HCT116 (cell line): ENCODE results near the gene TBX3.

Experiments
- EZH2 ChIP-seq: fragments of 200-600 bp; sonication (generic); IDR thresholded peaks from 2 replicates; pipeline ENCODE4 v1.6.1; 2017; ENCODE audit warnings: antibody characterized with exemption, mixed run types
- EZH2phosphoT487 ChIP-seq: fragments of 200-600 bp; IDR thresholded peaks from 2 replicates; pipeline ENCODE4 v1.6.1; 2018; ENCODE audit warnings: antibody characterized with exemption, borderline replicate concordance
- POLR2AphosphoS5 ChIP-seq: IDR thresholded peaks from 2 replicates; pipeline ENCODE4 v1.6.1; 2011; ENCODE audit warnings: mild to moderate bottlenecking, low read depth, low read length, moderate library complexity
- RAD21 ChIP-seq: IDR thresholded peaks from 2 replicates; pipeline ENCODE4 v1.6.1; 2012; ENCODE audit warnings: low read depth, mild to moderate bottlenecking
- SIN3A ChIP-seq: IDR thresholded peaks from 2 replicates; pipeline ENCODE4 v1.6.1; 2012; ENCODE audit warnings: low read depth
- ZFX ChIP-seq: fragments of 450-650 bp; IDR thresholded peaks from 2 replicates; pipeline ENCODE4 v1.6.1; 2017
- ZNF274 ChIP-seq: fragments of 200-500 bp; sonication (Bioruptor generic); IDR thresholded peaks from 2 replicates; pipeline ENCODE4 v1.6.1; 2014; ENCODE audit warnings: mild to moderate bottlenecking, low read depth, low read length, inconsistent platforms
- TF ChIP-seq, protein P1 (sequence below), 3 experiments: fragments of 200-600 bp in 1 of 3; sonication (generic) in 1 of 3; IDR thresholded peaks in 2 of 3; conservative IDR thresholded peaks in 1 of 3; 2 replicates each; pipeline ENCODE4 v1.5.1; 2012 to 2017; ENCODE audit warnings: low read depth in 2 of 3, low read length in 2 of 3, antibody characterized with exemption in 1 of 3, borderline replicate concordance in 1 of 3, control low read depth in 1 of 3, mild to moderate bottlenecking in 1 of 3, mixed read lengths in 1 of 3, mixed run types in 1 of 3, moderate library complexity in 1 of 3; ENCODE audit not compliant: insufficient read depth in 1 of 3
- TF ChIP-seq, protein P2 (sequence below): IDR thresholded peaks from 2 replicates; pipeline ENCODE4 v1.6.1; 2012; ENCODE audit warnings: low read depth
- TF ChIP-seq, protein P3 (sequence below): IDR thresholded peaks from 2 replicates; pipeline ENCODE4 v1.6.1; 2012

DNA sequence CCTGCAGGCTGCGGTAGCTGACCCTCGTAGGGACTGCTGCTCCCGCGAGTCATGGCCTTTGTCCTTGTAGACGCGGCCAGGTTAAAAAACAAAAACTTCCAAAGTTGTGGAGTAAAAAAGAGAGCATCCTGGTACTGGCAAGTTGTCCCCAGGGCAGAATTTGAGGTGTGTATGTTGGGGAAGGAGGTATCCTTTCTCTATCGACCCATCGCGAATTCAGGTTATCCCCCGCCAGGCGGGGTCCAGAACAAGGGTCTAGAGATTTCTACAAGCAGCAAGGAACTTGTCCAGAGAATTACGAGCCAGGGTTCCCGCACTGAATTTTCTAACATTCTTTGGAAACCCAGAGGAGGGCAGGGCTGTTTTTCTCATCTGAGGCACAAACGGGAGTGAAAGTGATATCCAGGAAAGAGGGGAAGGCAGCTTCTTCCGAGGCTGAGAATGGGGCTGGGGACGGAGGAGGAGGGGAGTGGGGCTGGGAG is 16.3 kb downstream of the TBX3 start:
- TF ChIP-seq, protein P1, sequence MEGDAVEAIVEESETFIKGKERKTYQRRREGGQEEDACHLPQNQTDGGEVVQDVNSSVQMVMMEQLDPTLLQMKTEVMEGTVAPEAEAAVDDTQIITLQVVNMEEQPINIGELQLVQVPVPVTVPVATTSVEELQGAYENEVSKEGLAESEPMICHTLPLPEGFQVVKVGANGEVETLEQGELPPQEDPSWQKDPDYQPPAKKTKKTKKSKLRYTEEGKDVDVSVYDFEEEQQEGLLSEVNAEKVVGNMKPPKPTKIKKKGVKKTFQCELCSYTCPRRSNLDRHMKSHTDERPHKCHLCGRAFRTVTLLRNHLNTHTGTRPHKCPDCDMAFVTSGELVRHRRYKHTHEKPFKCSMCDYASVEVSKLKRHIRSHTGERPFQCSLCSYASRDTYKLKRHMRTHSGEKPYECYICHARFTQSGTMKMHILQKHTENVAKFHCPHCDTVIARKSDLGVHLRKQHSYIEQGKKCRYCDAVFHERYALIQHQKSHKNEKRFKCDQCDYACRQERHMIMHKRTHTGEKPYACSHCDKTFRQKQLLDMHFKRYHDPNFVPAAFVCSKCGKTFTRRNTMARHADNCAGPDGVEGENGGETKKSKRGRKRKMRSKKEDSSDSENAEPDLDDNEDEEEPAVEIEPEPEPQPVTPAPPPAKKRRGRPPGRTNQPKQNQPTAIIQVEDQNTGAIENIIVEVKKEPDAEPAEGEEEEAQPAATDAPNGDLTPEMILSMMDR (IDR thresholded peaks at IDR 0.05 in 2 of 3, conservative IDR thresholded peaks at IDR 0.05 in 1 of 3; ENCODE audit: borderline replicate concordance in 1 of 3, insufficient read depth in 1 of 3, low read depth in 2 of 3, low read length in 2 of 3), result no peak
- TF ChIP-seq, protein P2, sequence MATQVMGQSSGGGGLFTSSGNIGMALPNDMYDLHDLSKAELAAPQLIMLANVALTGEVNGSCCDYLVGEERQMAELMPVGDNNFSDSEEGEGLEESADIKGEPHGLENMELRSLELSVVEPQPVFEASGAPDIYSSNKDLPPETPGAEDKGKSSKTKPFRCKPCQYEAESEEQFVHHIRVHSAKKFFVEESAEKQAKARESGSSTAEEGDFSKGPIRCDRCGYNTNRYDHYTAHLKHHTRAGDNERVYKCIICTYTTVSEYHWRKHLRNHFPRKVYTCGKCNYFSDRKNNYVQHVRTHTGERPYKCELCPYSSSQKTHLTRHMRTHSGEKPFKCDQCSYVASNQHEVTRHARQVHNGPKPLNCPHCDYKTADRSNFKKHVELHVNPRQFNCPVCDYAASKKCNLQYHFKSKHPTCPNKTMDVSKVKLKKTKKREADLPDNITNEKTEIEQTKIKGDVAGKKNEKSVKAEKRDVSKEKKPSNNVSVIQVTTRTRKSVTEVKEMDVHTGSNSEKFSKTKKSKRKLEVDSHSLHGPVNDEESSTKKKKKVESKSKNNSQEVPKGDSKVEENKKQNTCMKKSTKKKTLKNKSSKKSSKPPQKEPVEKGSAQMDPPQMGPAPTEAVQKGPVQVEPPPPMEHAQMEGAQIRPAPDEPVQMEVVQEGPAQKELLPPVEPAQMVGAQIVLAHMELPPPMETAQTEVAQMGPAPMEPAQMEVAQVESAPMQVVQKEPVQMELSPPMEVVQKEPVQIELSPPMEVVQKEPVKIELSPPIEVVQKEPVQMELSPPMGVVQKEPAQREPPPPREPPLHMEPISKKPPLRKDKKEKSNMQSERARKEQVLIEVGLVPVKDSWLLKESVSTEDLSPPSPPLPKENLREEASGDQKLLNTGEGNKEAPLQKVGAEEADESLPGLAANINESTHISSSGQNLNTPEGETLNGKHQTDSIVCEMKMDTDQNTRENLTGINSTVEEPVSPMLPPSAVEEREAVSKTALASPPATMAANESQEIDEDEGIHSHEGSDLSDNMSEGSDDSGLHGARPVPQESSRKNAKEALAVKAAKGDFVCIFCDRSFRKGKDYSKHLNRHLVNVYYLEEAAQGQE, result no peak
- TF ChIP-seq RAD21, result no peak
- TF ChIP-seq, protein P3, sequence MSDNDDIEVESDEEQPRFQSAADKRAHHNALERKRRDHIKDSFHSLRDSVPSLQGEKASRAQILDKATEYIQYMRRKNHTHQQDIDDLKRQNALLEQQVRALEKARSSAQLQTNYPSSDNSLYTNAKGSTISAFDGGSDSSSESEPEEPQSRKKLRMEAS, result no peak
- TF ChIP-seq SIN3A, result no peak
- no peak for TF ChIP-seq POLR2AphosphoS5
- TF ChIP-seq ZFX, result no peak
- TF ChIP-seq EZH2, result no peak
- TF ChIP-seq ZNF274, result no peak
- TF ChIP-seq EZH2phosphoT487, result no peak
